Endothelial cell (in vitro differentiated cells): Measurements from ENCODE around the gene UNC79. TPM values are rescaled to one million over a fixed set of nuclear protein-coding genes. Genes with fewer than 3 reads are reported as not detected.

ENCODE experiments used
- total RNA-seq: library from RNA; stranded (reverse); fragmentation: NEBNext Ultra II Directional; extraction: Animal tissue kit (Norgen Biotek cat#: 25700); gene quantifications from one replicate; pipeline ENCODE4 v1.2.1, GENCODE V29; 2021; ENCODE audit not compliant: unreplicated experiment

Gene UNC79
- total RNA-seq, 1 donor from 2014 or later = 0.69 TPM

Other genes with a start within 250 kb of the UNC79 start
- gene MOAP1, start 246.0 kb upstream of the UNC79 start, total RNA-seq = 22.4 TPM
- 13.6 TPM for gene LYSET, start 245.6 kb upstream of the UNC79 start, total RNA-seq
- 15.5 TPM for gene GON7, start 223.9 kb upstream of the UNC79 start, total RNA-seq
- 35.8 TPM for gene UBR7, start 223.7 kb upstream of the UNC79 start, total RNA-seq
- gene BTBD7, start 97.9 kb upstream of the UNC79 start, total RNA-seq = 71.1 TPM
- gene COX8C, start 83.8 kb upstream of the UNC79 start, total RNA-seq = not detected